KMS-11 (cell line): Measurements from ENCODE around the gene CD274.

Source experiments
- H2AFZ ChIP-seq: fragments of 200-600 bp; sonication (generic); 2 replicates; pipeline ENCODE4 v1.6.1; 2016; ENCODE audit warnings: antibody characterized with exemption, mixed run types, low read depth
- H3K27ac ChIP-seq: fragments of 200-600 bp; sonication (generic); 2 replicates; pipeline ENCODE4 v1.6.1; 2016; ENCODE audit warnings: mild to moderate bottlenecking, mixed run types
- H3K27me3 ChIP-seq: fragments of 200-600 bp; sonication (generic); 2 replicates; pipeline ENCODE4 v1.6.1; 2017; ENCODE audit warnings: mild to moderate bottlenecking, low read depth, mixed run types, moderate library complexity; ENCODE audit not compliant: insufficient read depth
- H3K36me3 ChIP-seq: fragments of 200-600 bp; sonication (generic); 2 replicates; pipeline ENCODE4 v1.6.1; 2017; ENCODE audit warnings: mild to moderate bottlenecking, mixed run types; ENCODE audit not compliant: insufficient read depth
- H3K4me1 ChIP-seq: fragments of 200-600 bp; sonication (generic); 2 replicates; pipeline ENCODE4 v1.6.1; 2016; ENCODE audit warnings: mild to moderate bottlenecking, low read depth, mixed run types; ENCODE audit not compliant: poor library complexity, severe bottlenecking
- H3K4me2 ChIP-seq: fragments of 200-600 bp; sonication (generic); 2 replicates; pipeline ENCODE4 v1.7.0; 2016; ENCODE audit warnings: mild to moderate bottlenecking, mixed run types
- H3K4me3 ChIP-seq: fragments of 200-600 bp; sonication (generic); IDR thresholded peaks from 2 replicates; pipeline ENCODE4 v1.6.1; 2017; ENCODE audit warnings: low read depth, low read length, mixed read lengths; ENCODE audit not compliant: insufficient read depth
- H3K79me2 ChIP-seq: fragments of 200-600 bp; sonication (generic); 2 replicates; pipeline ENCODE4 v1.6.1; 2016; ENCODE audit warnings: low read depth, mixed run types; ENCODE audit not compliant: insufficient read depth
- H3K9ac ChIP-seq: fragments of 200-600 bp; sonication (generic); 2 replicates; pipeline ENCODE4 v1.6.1; 2016; ENCODE audit warnings: mild to moderate bottlenecking, mixed run types
- H4K20me1 ChIP-seq: fragments of 200-600 bp; sonication (generic); 2 replicates; pipeline ENCODE4 v1.6.1; 2016; ENCODE audit warnings: mild to moderate bottlenecking, mixed run types; ENCODE audit not compliant: insufficient read depth
- TF ChIP-seq, protein P1 (sequence below): fragments of 200-600 bp; sonication (generic); conservative IDR thresholded peaks from 2 replicates; pipeline ENCODE4 v1.6.1; 2017; ENCODE audit warnings: low read depth, mild to moderate bottlenecking, antibody characterized with exemption, low read length, moderate library complexity, mixed read lengths

Gene CD274

GRCh38 chr9:5425006-5425628, 25.2 kb upstream of the CD274 start:
- no peak overlapping the region for H3K27ac ChIP-seq

DNA sequence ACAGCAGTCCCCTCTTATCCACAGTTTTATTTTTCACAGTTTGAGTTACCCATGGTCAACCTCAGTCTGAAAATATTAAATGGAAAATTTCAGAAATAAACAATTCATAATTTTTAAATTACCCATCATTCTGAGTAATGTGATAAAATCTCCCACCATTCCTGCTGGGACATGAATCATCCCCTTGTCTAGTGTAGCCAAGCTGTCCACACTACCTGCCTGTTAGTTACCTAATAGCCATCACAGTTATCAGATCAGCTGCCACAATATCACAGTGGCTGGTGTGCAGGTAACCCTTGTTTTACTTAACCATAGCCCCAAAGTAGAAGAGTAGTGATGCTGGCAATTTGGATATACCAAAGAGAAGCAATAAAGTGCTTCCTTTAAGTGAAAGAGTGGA, 23.3 kb upstream of the CD274 start:
- H3K79me2 ChIP-seq = no peaks in the 10 kb centered on the region
- H3K4me1 ChIP-seq = no peaks in the 10 kb centered on the region
- H3K27me3 ChIP-seq = no peaks in the 10 kb centered on the region
- no peak overlapping the region for H3K9ac ChIP-seq
- H3K4me3 ChIP-seq = no peak overlapping the region
- no peaks in the 10 kb centered on the region for H3K36me3 ChIP-seq
- TF ChIP-seq, protein P1, sequence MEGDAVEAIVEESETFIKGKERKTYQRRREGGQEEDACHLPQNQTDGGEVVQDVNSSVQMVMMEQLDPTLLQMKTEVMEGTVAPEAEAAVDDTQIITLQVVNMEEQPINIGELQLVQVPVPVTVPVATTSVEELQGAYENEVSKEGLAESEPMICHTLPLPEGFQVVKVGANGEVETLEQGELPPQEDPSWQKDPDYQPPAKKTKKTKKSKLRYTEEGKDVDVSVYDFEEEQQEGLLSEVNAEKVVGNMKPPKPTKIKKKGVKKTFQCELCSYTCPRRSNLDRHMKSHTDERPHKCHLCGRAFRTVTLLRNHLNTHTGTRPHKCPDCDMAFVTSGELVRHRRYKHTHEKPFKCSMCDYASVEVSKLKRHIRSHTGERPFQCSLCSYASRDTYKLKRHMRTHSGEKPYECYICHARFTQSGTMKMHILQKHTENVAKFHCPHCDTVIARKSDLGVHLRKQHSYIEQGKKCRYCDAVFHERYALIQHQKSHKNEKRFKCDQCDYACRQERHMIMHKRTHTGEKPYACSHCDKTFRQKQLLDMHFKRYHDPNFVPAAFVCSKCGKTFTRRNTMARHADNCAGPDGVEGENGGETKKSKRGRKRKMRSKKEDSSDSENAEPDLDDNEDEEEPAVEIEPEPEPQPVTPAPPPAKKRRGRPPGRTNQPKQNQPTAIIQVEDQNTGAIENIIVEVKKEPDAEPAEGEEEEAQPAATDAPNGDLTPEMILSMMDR = no peak
- H2AFZ ChIP-seq = no peak overlapping the region
- H3K27ac ChIP-seq = no peak overlapping the region
- H4K20me1 ChIP-seq = no peaks in the 10 kb centered on the region
- no peak overlapping the region for H3K4me2 ChIP-seq

More at GRCh38 chr9:5425006-5425628, 25.2 kb upstream of the CD274 start:
- Histone ChIP-seq H3K4me2 (no peak overlapping the region), H2AFZ (no peak overlapping the region), H3K27me3 (no peaks in the 10 kb centered on the region), H3K79me2 (no peaks in the 10 kb centered on the region), H3K36me3 (no peaks in the 10 kb centered on the region), H4K20me1 (no peaks in the 10 kb centered on the region), H3K4me1 (no peaks in the 10 kb centered on the region), H3K4me3 (no peak overlapping the region), H3K9ac (no peak overlapping the region)
- TF ChIP-seq, protein P1 = peak; percentile 77

GRCh38 chr9:5428172-5428571, 22.2 kb upstream of the CD274 start:
- Histone ChIP-seq H3K4me1 (no peaks in the 10 kb centered on the region), H3K79me2 (no peaks in the 10 kb centered on the region), H3K4me2 (no peak overlapping the region), H3K4me3 (no peak overlapping the region), H3K9ac (no peak overlapping the region), H3K27me3 (no peaks in the 10 kb centered on the region), H3K36me3 (no peaks in the 10 kb centered on the region), H2AFZ (no peak overlapping the region), H3K27ac (no peak overlapping the region), H4K20me1 (no peaks in the 10 kb centered on the region)
- TF ChIP-seq, protein P1 = no peak

- Histone ChIP-seq H3K9ac (no peak overlapping the region), H3K27ac (no peak overlapping the region), H3K27me3 (no peaks in the 10 kb centered on the region)
Observed at GRCh38 chr9:5428794-5429528, 21.4 kb upstream of the CD274 start.

More at GRCh38 chr9:5428794-5429528, 21.4 kb upstream of the CD274 start:
- Histone ChIP-seq H3K36me3 (no peaks in the 10 kb centered on the region), H4K20me1 (no peaks in the 10 kb centered on the region), H3K4me1 (no peaks in the 10 kb centered on the region), H3K4me2 (no peak overlapping the region), H2AFZ (no peak overlapping the region), H3K4me3 (no peak overlapping the region), H3K79me2 (no peaks in the 10 kb centered on the region)
- TF ChIP-seq, protein P1 = no peak
